Motor neuron (in vitro differentiated cells): ENCODE data around the gene RWDD4. TPM values are rescaled to one million over a fixed set of nuclear protein-coding genes. Genes with fewer than 3 reads are reported as not detected.

ENCODE experiments used
- ATAC-seq, 8 experiments: fragments of 200-7000 bp; cut with Tn5 transposase; replicated peaks in 6 of 8; 2 replicates each; pipeline ENCODE4 v1.8.0; 2021; ENCODE audit warnings: mild to moderate bottlenecking in 8 of 8, moderate library complexity in 8 of 8
- H3K27ac ChIP-seq, 2 donors: fragments of 250-450 bp; sonication (Bioruptor Pico); 2 replicates each; pipeline ENCODE4 v1.9.0; 2021; ENCODE audit warnings: antibody characterized with exemption in 2 of 2, mild to moderate bottlenecking in 2 of 2, moderate library complexity in 1 of 2
- H3K4me1 ChIP-seq, 2 donors: fragments of 250-450 bp; sonication (Bioruptor Pico); replicated peaks in 1 of 2; 2 replicates each; pipeline ENCODE4 v1.6.1; 2021; ENCODE audit warnings: antibody characterized with exemption in 2 of 2, mild to moderate bottlenecking in 2 of 2, moderate library complexity in 1 of 2
- H3K4me3 ChIP-seq, 5 donors: fragments of 250-450 bp; sonication (Bioruptor Pico); 2 replicates each; pipeline ENCODE4 v1.9.0; 2021; ENCODE audit warnings: antibody characterized with exemption in 5 of 5, mild to moderate bottlenecking in 5 of 5, moderate library complexity in 4 of 5
- WGBS, 10 experiments: fragments of 450-650 bp; shearing (Covaris generic); methylation state at CpG; one replicate each; pipeline ENCODE4 v1.0.0; 2022; 5-methylcytosine and 5-hydroxymethylcytosine counted together
- in situ Hi-C, 9 experiments: fragments of 400-800 bp; cut with MboI; loops; one replicate each; pipeline ENCODE4 v1.15.0; 2021; ENCODE audit warnings: low sequenced_read_pairs in 9 of 9, low pct_unique_long_range_greater_than_20kb in 2 of 9; ENCODE audit not compliant: unreplicated experiment in 9 of 9
- total RNA-seq, 8 experiments: library from RNA; unstranded; fragments of 300-600 nt; gene quantifications; 2 replicates each; pipeline versions ENCODE4 v1.2.3 to v1.2.4, GENCODE V29; 2022

The RWDD4 gene
- total RNA-seq: 10 to 100 TPM; 21.9 to 53.4 (median 26.8) TPM

DNA sequence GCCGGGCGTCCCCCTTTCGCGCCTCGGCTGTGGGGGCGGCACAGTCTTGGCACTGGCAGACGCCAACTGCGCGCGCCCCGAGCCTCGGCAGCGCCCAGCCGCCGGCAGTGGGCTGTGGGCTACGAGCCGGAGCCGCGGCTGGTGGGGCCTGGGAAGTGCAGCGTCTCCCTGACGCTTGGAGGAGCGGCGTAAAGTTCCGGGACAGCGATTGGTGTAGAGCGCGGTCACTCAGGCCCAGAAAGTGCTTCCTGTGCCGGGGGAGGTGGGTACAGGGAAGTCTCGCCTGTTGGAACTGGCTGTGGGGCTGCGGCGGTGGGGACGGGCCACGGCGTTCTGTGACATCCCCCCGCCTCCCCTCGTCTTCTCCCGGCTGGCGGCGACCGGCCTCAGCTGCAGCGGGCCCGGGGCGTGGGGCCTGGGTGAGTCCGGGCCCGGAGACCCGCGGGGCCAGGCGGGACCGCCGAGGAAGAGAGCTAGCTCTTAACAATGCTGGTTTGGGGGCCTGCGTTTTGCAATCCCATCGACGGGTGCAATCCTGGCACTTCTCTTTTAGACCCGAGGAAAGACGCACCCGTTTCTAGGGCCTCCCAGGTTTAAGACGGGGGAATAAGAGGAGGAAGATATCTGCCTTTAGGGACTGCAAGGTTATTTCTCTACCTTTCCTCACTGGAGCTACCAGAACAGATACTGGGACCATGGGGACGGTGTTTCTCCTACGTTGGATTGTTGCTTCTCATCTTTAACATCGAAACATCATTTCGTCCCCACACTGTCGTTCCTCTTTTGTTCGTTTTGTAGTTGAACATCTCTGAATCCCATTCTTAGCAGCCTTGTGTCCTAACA, at the start of gene RWDD4, which contains the start of gene TRAPPC11:
TSS of gene RWDD4 (minus strand) at position 157 of the 843 bp plus-strand sequence. CDS start 233 bp downstream, outside the sequence.
TSS of gene TRAPPC11 (plus strand) at position 265 of the 843 bp plus-strand sequence. CDS start 4,575 bp downstream, outside the sequence.
- in situ Hi-C loops: loop anchor here in 4 of 9 experiments (25.0 kb wide), 1 partner anchor 172 kb away; no protein-coding TSS in a partner anchor
- H3K4me1 ChIP-seq: peaks cover 10% of the 10 kb centered on the region in 2 donors
- peak within 1 kb of the TSS; percentile 86 to 93 for H3K27ac ChIP-seq
- 0 to 5% (median 0%) methylated on average over 3 to 25 of the region's 63 CpGs for WGBS, 10 experiments
- peak within 1 kb of the TSS; percentile 64 to 74 (median 73) for H3K4me3 ChIP-seq
- peak; percentile 97 to 99 (median 99) for ATAC-seq

DNA sequence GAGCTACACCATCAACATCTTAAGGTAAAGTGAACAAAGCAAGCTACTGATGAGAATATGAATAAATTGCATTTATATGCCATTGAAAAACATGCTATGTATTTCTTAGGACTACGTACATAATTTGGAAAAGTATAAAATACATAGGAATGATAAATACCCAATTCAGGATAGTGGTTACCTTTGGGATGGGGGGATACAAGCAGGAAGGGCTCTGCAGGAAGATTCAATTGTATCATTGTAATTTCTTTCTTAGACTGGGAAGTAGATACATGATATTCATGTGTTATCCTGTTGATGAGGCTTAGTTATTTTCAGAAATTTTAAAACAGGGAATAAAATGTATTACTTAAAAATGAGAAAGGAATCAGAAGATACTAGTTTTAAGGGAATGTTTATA, 43.5 kb upstream of the RWDD4 start:
- H3K4me1 ChIP-seq: no peaks in the 10 kb centered on the region
- H3K4me3 ChIP-seq: no peak overlapping the region
- WGBS, 10 experiments: 50 to 100% (median 100%) methylated on average over 1 of the region's 1 CpG; no CpG with 5 or more reads in 1 of the 10 experiments
- in situ Hi-C loops: no loop called here
- ATAC-seq: no peak
- H3K27ac ChIP-seq: no peak overlapping the region

DNA sequence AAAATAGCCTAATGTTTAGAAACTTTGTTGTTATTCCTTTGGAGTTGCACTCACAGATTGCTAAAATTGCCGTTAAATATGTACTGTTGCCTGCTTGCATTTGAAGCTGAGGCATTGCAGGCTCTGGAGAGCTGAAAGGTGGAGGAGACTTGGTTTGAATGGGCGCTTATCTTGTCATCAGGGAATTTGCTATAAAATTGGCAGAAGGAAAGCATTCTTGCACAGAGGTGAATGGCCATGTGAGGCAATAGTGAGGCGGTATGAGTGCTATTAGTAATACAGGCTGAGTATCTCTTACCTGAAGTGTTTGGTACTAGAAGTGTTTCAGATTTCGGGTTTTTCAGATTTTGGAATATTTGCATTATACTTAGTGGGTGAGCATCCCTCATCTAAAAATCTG, 41.4 kb upstream of the RWDD4 start:
- ATAC-seq: no peak
- no peaks in the 10 kb centered on the region for H3K4me1 ChIP-seq
- H3K27ac ChIP-seq: no peak overlapping the region
- 95 to 100% (median 100%) methylated on average over 1 to 4 of the region's 4 CpGs for WGBS, 10 experiments
- H3K4me3 ChIP-seq: no peak overlapping the region
- in situ Hi-C loops: no loop called here

GRCh38 chr4:183698909-183699308, 39.9 kb upstream of the RWDD4 start:
- in situ Hi-C loops: no loop called here
- Histone ChIP-seq H3K4me3 (no peak overlapping the region), H3K4me1 (no peaks in the 10 kb centered on the region), H3K27ac (no peak overlapping the region)
- ATAC-seq: no peak

DNA sequence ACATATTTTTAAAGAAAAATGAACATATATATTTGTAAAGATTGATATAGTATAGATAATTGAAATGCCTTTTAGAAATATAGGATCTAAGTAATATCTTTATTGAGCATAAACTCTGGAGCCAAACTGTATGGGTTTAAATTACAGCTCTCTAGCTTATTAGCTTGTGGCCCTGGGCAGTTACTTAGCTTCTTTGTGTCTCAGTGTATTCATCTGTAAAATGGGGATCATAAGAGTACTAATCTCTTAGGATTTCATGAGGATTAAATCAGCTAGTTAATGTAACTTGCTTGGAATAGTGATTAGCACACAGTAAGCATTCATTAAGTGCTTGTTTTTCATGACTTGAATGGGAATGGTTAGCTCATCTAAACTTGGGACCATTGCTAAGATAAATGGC, 32.9 kb upstream of the RWDD4 start:
- Histone ChIP-seq H3K4me1 (no peaks in the 10 kb centered on the region), H3K27ac (no peak overlapping the region), H3K4me3 (no peak overlapping the region)
- in situ Hi-C loops: no loop called here
- ATAC-seq: no peak

GRCh38 chr4:183691006-183691405, 32.0 kb upstream of the RWDD4 start:
- no peak overlapping the region for H3K4me3 ChIP-seq
- no peak overlapping the region for H3K27ac ChIP-seq
- in situ Hi-C loops: no loop called here
- no peaks in the 10 kb centered on the region for H3K4me1 ChIP-seq
- no peak for ATAC-seq

DNA sequence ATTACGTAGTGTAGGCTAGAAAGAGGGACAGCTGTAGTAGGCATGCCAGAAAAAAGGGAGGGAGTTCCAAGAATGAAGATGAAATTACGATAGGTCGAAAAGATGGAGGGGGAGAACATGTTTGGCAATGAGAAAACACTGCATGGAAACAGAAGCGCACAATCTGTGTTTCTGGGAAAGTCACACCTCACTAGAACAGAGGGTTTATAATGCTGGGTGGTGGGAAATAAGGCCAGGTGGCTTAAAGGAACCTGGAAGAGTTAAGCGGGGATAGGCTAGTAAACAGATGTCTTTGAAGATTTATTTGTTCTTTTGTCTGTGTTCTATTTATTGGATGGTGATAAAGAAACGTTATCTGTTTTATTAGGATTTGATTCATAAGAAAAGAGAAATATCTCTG, 29.2 kb upstream of the RWDD4 start:
- Histone ChIP-seq H3K4me3 (no peak overlapping the region), H3K4me1 (no peaks in the 10 kb centered on the region), H3K27ac (no peak overlapping the region)
- 58 to 100% (median 84%) methylated on average over 4 to 6 of the region's 6 CpGs; no CpG with 5 or more reads in 1 of the 10 experiments for whole genome bisulfite sequencing, 10 experiments
- in situ Hi-C loops: no loop called here
- no peak for ATAC-seq

DNA sequence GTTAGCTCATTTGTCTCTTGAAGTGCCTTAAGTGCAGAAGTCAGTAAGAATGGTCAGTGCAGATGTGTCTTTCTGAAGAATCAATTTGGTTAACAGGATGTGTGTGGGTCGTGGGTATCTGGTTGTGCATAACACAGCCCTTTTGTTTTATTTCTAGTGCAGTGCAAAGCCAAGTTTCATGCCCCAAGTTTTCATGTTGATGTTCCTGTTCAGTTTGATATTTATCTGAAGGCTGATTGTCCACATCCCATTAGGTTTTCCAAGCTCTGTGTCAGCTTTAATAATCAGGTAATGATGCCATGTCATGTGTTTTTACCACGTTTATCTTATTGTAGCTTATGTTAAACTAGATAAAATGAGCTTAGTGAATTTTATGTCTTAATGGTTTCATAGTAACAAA, 27.5 kb upstream of the RWDD4 start:
- in situ Hi-C loops: no loop called here
- Histone ChIP-seq H3K4me3 (no peak overlapping the region), H3K27ac (no peak overlapping the region), H3K4me1 (no peaks in the 10 kb centered on the region)
- 72 to 100% (median 95%) methylated on average over 1 to 2 of the region's 2 CpGs; no CpG with 5 or more reads in 3 of the 10 experiments for WGBS, 10 experiments
- no peak for ATAC-seq

- H3K4me3 ChIP-seq: no peak overlapping the region
- no peak overlapping the region for H3K27ac ChIP-seq
- no peaks in the 10 kb centered on the region for H3K4me1 ChIP-seq
- in situ Hi-C loops: no loop called here
- WGBS, 10 experiments: 50 to 100% (median 83%) methylated on average over 1 to 4 of the region's 4 CpGs
- ATAC-seq: no peak
Observed at GRCh38 chr4:183681119-183681518, 22.1 kb upstream of the RWDD4 start.

GRCh38 chr4:183675625-183676024, 16.6 kb upstream of the RWDD4 start:
- WGBS, 10 experiments: 50 to 100% (median 76%) methylated on average over 1 to 4 of the region's 4 CpGs; no CpG with 5 or more reads in 1 of the 10 experiments
- in situ Hi-C loops: no loop called here
- Histone ChIP-seq H3K27ac (no peak overlapping the region), H3K4me1 (no peaks in the 10 kb centered on the region), H3K4me3 (no peak overlapping the region)
- no peak for ATAC-seq

DNA sequence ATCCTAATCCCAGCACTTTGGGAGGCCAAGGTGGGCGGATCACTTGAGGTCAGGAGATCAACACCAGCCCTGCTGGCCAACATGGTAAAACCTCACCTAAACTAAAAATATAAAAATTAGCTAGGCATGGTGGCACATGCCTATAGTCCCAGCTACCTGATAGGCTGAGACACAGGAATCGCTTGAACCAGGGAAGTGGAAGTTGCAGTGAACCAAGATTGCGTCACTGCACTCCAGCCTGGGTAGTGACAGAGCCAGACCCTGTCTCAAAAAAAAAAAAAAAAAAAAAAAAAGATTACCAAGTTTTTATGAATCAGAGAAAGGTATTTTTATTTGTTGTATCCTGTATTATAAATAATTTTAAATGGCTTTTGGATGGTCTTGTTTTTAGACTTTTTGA, 15.2 kb upstream of the RWDD4 start:
- no peak for ATAC-seq
- WGBS, 10 experiments: 87 to 100% (median 93%) methylated on average over 1 to 3 of the region's 3 CpGs; no CpG with 5 or more reads in 1 of the 10 experiments
- in situ Hi-C loops: loop anchor here in 4 of 9 experiments (25.0 kb wide), 1 partner anchor 187 kb away; no protein-coding TSS in a partner anchor

GRCh38 chr4:183670960-183671555, 12.1 kb upstream of the RWDD4 start:
- no peak overlapping the region for H3K4me3 ChIP-seq
- WGBS, 10 experiments: 4 to 100% (median 76%) methylated on average over 1 to 7 of the region's 12 CpGs; no CpG with 5 or more reads in 1 of the 10 experiments

More for the DNA sequence above, 15.2 kb upstream of the RWDD4 start:
- Histone ChIP-seq H3K27ac (no peak overlapping the region), H3K4me1 (no peaks in the 10 kb centered on the region), H3K4me3 (no peak overlapping the region)

DNA sequence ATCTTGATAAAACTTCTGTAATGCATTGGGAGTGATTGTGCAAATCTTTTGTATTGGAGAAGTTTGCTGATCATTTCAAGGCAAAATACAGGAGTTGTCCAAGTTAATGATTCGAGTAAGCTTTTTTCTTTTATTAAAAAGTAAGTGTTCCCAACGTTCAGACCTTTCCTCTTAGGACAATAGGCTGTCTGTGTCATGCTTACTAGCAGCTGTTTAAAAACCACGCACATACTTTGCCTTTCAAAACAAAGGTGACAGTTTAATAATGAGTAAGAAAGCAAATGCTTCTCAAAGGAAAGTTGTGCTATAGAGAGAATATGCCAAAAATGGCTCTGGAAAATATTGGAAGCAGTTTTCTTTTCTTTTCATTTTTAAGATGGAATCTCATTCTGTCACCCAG, 11.3 kb upstream of the RWDD4 start:
- no peak for ATAC-seq
- in situ Hi-C loops: loop anchor here in 4 of 9 experiments (25.0 kb wide), 1 partner anchor 183 kb away; no protein-coding TSS in a partner anchor
- 48 to 80% (median 63%) methylated on average over 2 to 3 of the region's 3 CpGs for WGBS, 10 experiments
- H3K4me1 ChIP-seq: no peaks in the 10 kb centered on the region
- H3K27ac ChIP-seq: no peak overlapping the region
- H3K4me3 ChIP-seq: no peak overlapping the region

More at GRCh38 chr4:183670960-183671555, 12.1 kb upstream of the RWDD4 start:
- peak in 3 of 8 experiments; percentile 85 to 88 (median 85) for ATAC-seq
- Histone ChIP-seq H3K27ac (no peak overlapping the region), H3K4me1 (no peaks in the 10 kb centered on the region)
- in situ Hi-C loops: loop anchor here in 4 of 9 experiments (25.0 kb wide), 1 partner anchor 184 kb away; no protein-coding TSS in a partner anchor
